GM23338 (cell line): ENCODE data around the gene LIPM. TPM values are rescaled to one million over a fixed set of nuclear protein-coding genes. Genes with fewer than 3 reads are reported as not detected.

ENCODE experiments used
- ATAC-seq: fragments of 200-7000 bp; cut with Tn5 transposase; 3 replicates; pipeline ENCODE4 v1.9.1; 2020
- DNase-seq: peaks from one replicate; pipeline ENCODE4 v3.0.0-alpha.2; 2015; ENCODE audit warnings: low spot score
- H2AFZ ChIP-seq: fragments of 200-600 bp; sonication (generic); 2 replicates; pipeline ENCODE4 v1.8.0; 2016; ENCODE audit warnings: antibody characterized with exemption, mild to moderate bottlenecking, moderate library complexity
- H3F3A ChIP-seq: fragments of 200-600 bp; sonication (generic); replicated peaks from 2 replicates; pipeline ENCODE4 v1.8.0; 2017; ENCODE audit warnings: antibody characterized with exemption, mixed run types, low read depth
- H3K27ac ChIP-seq: fragments of 200-600 bp; sonication (generic); 2 replicates; pipeline ENCODE4 v1.6.1; 2016; ENCODE audit warnings: low read depth
- H3K27me3 ChIP-seq: fragments of 200-600 bp; sonication (generic); 2 replicates; pipeline ENCODE4 v1.8.0; 2016; ENCODE audit warnings: mild to moderate bottlenecking, mixed run types, moderate library complexity; ENCODE audit not compliant: insufficient read depth
- H3K36me3 ChIP-seq: fragments of 200-600 bp; sonication (generic); 2 replicates; pipeline ENCODE4 v1.8.0; 2016; ENCODE audit warnings: mild to moderate bottlenecking; ENCODE audit not compliant: insufficient read depth
- H3K4me1 ChIP-seq: fragments of 200-600 bp; sonication (generic); 2 replicates; pipeline ENCODE4 v1.8.0; 2016; ENCODE audit warnings: mild to moderate bottlenecking, moderate library complexity; ENCODE audit not compliant: insufficient read depth
- H3K4me2 ChIP-seq: fragments of 200-600 bp; sonication (generic); 2 replicates; pipeline ENCODE4 v1.7.1; 2017; ENCODE audit warnings: mixed run types
- H3K4me3 ChIP-seq: fragments of 200-600 bp; sonication (generic); 2 replicates; pipeline ENCODE4 v1.6.1; 2016; ENCODE audit warnings: mixed run types
- H3K79me2 ChIP-seq: fragments of 200-600 bp; sonication (generic); replicated peaks from 2 replicates; pipeline ENCODE4 v1.8.0; 2017; ENCODE audit warnings: mild to moderate bottlenecking; ENCODE audit not compliant: insufficient read depth
- H3K9me2 ChIP-seq: fragments of 200-600 bp; sonication (generic); 2 replicates; pipeline ENCODE4 v1.8.0; 2017; ENCODE audit not compliant: insufficient read depth
- H4K20me1 ChIP-seq: fragments of 200-600 bp; sonication (generic); replicated peaks from 2 replicates; pipeline ENCODE4 v1.8.0; 2017; ENCODE audit warnings: mild to moderate bottlenecking; ENCODE audit not compliant: insufficient read depth
- H3K27ac Mint-ChIP-seq: 2 replicates; pipeline ENCODE4 v1.8.0; 2020; ENCODE audit warnings: inconsistent platforms, mild to moderate bottlenecking, moderate library complexity, mixed read lengths
- H3K27me3 Mint-ChIP-seq: 3 replicates; pipeline ENCODE4 v1.8.0; 2022; ENCODE audit warnings: low read depth, mild to moderate bottlenecking, moderate library complexity, mixed read lengths, inconsistent platforms; ENCODE audit not compliant: insufficient read depth, poor library complexity
- H3K36me3 Mint-ChIP-seq: 3 replicates; pipeline ENCODE4 v1.8.0; 2021; ENCODE audit warnings: low read depth, mild to moderate bottlenecking, inconsistent platforms, moderate library complexity, mixed read lengths
- H3K4me1 Mint-ChIP-seq: 3 replicates; pipeline ENCODE4 v1.8.0; 2020; ENCODE audit warnings: mild to moderate bottlenecking, inconsistent platforms, mixed read lengths
- H3K4me3 Mint-ChIP-seq: 3 replicates; pipeline ENCODE4 v1.8.0; 2021; ENCODE audit warnings: moderate library complexity, mild to moderate bottlenecking, inconsistent platforms, mixed read lengths
- H3K9me3 Mint-ChIP-seq: 3 replicates; pipeline ENCODE4 v1.8.0; 2020; ENCODE audit warnings: moderate library complexity, mild to moderate bottlenecking, inconsistent platforms, mixed read lengths
- CREB1 ChIP-seq: fragments of 250-450 bp; sonication (Bioruptor Pico); IDR thresholded peaks from 2 replicates; pipeline ENCODE4 v1.5.0; 2020; ENCODE audit warnings: low read depth, mild to moderate bottlenecking, moderate library complexity
- EZH2 ChIP-seq: fragments of 200-600 bp; sonication (generic); IDR thresholded peaks from one replicate; pipeline ENCODE4 v1.8.0; 2017; ENCODE audit warnings: antibody characterized with exemption, mild to moderate bottlenecking, low read depth; ENCODE audit not compliant: unreplicated experiment
- EZH2phosphoT487 ChIP-seq: fragments of 200-600 bp; sonication (generic); IDR thresholded peaks from one replicate; pipeline ENCODE4 v1.8.1; 2018; ENCODE audit warnings: antibody characterized with exemption; ENCODE audit not compliant: unreplicated experiment
- JUNB ChIP-seq: IDR thresholded peaks from one replicate; pipeline ENCODE4 v1.6.1; 2016; ENCODE audit warnings: antibody characterized with exemption; ENCODE audit not compliant: unreplicated experiment
- NANOG ChIP-seq: IDR thresholded peaks from 2 replicates; pipeline ENCODE4 v1.6.1; 2016; ENCODE audit warnings: antibody characterized with exemption, borderline replicate concordance
- REST ChIP-seq: IDR thresholded peaks from one replicate; pipeline ENCODE4 v1.6.1; 2018; ENCODE audit warnings: antibody characterized with exemption; ENCODE audit not compliant: unreplicated experiment
- STAT1 ChIP-seq: IDR thresholded peaks from one replicate; pipeline ENCODE4 v1.6.1; 2016; ENCODE audit warnings: antibody characterized with exemption; ENCODE audit not compliant: unreplicated experiment
- ZNF114 ChIP-seq: fragments of 250-450 bp; sonication (Bioruptor Pico); IDR thresholded peaks from 2 replicates; pipeline ENCODE4 v1.5.0; 2020; ENCODE audit warnings: mild to moderate bottlenecking, moderate library complexity
- polyA plus RNA-seq: library from polyadenylated mRNA; unstranded; fragments of >200 nt; fragmentation: Nextera tagmentation; extraction: Ambion mirVana; gene quantifications from 2 replicates; pipeline ENCODE4 v1.2.1, GENCODE V29; 2016
- total RNA-seq: library from RNA; depleted of rRNA; stranded (reverse); fragments of >200 nt; shearing (Covaris generic); gene quantifications from 2 replicates; pipeline ENCODE4 v1.2.3, GENCODE V29; 2014

Gene LIPM
- total and polyA plus RNA-seq, 2 experiments from 2014 or later: not detected

GRCh38 chr10:88786032-88786770 lies 16.3 kb upstream of the LIPM start:
- no peaks in the 10 kb centered on the region for H3K36me3 ChIP-seq
- H3K4me1 ChIP-seq: no peaks in the 10 kb centered on the region
- H3K36me3 Mint-ChIP-seq: no peaks in the 10 kb centered on the region
- peaks cover 2% of the 10 kb centered on the region for H3K27me3 Mint-ChIP-seq
- H3F3A ChIP-seq: no peaks in the 10 kb centered on the region
- H3K79me2 ChIP-seq: no peaks in the 10 kb centered on the region
- H3K27ac Mint-ChIP-seq: no peak overlapping the region
- no peak overlapping the region for H3K4me3 ChIP-seq
- no peak for ATAC-seq
- peaks cover 4% of the 10 kb centered on the region; the same call in 1 of the 3 replicates for H3K4me1 Mint-ChIP-seq
- H3K27me3 ChIP-seq: no peaks in the 10 kb centered on the region
- H4K20me1 ChIP-seq: no peaks in the 10 kb centered on the region
- no peak overlapping the region for H3K27ac ChIP-seq
- DNase-seq: no peak
- no peak overlapping the region for H2AFZ ChIP-seq
- no peaks in the 10 kb centered on the region for H3K9me3 Mint-ChIP-seq
- no peaks in the 10 kb centered on the region for H3K9me2 ChIP-seq
- TF ChIP-seq NANOG: no peak
- no peak for TF ChIP-seq CREB1 (CRISPR knock-in tag)
- no peak for TF ChIP-seq EZH2phosphoT487
- TF ChIP-seq JUNB: no peak
- TF ChIP-seq REST: no peak
- no peak for TF ChIP-seq ZNF114 (CRISPR knock-in tag)
- TF ChIP-seq STAT1: no peak
- no peak overlapping the region for H3K4me2 ChIP-seq
- no peak overlapping the region for H3K4me3 Mint-ChIP-seq

DNA sequence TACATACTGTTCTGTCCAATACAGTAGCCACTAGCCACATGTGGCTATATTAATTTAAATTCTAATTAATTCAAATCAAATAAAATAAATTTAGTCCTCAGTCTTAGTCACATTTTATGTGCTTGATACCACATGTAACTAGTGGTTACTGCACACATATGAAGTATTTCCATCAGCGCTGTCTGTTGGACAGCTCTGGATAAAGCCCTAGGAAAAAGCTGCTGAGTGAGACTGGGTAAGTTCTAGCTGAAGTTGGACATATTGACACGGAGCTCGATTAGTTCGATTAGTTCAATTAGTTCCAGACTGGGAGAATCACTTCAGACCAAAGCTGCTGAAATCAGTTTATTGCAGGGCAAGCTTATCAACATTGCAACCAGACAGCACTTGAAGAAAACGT lies 15.1 kb upstream of the LIPM start:
- H3K4me1 Mint-ChIP-seq: peaks cover 4% of the 10 kb centered on the region; the same call in 1 of the 3 replicates
- no peaks in the 10 kb centered on the region for H3K36me3 Mint-ChIP-seq
- no peaks in the 10 kb centered on the region for H3K27me3 ChIP-seq
- no peak overlapping the region for H2AFZ ChIP-seq
- no peak overlapping the region for H3K27ac ChIP-seq
- H3K4me1 ChIP-seq: no peaks in the 10 kb centered on the region
- ATAC-seq (no peak), DNase-seq (no peak)
- H3K9me3 Mint-ChIP-seq: no peaks in the 10 kb centered on the region
- no peaks in the 10 kb centered on the region for H3K79me2 ChIP-seq
- no peak overlapping the region for H3K4me3 Mint-ChIP-seq
- H3K27ac Mint-ChIP-seq: no peak overlapping the region
- H4K20me1 ChIP-seq: no peaks in the 10 kb centered on the region
- H3K4me2 ChIP-seq: no peak overlapping the region
- TF ChIP-seq EZH2: no peak
- H3K27me3 Mint-ChIP-seq: peaks cover 2% of the 10 kb centered on the region
- no peaks in the 10 kb centered on the region for H3K36me3 ChIP-seq
- H3K9me2 ChIP-seq: no peaks in the 10 kb centered on the region
- H3K4me3 ChIP-seq: no peak overlapping the region
- no peaks in the 10 kb centered on the region for H3F3A ChIP-seq
